Measurements from ENCODE around the gene PRKN. TPM values are rescaled to one million over a fixed set of nuclear protein-coding genes. Genes with fewer than 3 reads are reported as not detected.

The PRKN gene
- total and polyA plus RNA-seq, 9 donors = 3.0 to 15.0 (median 9.2) TPM

- TF ChIP-seq EP300 (IDR thresholded peaks at IDR 0.05) = no peak
- TF ChIP-seq, protein P1, sequence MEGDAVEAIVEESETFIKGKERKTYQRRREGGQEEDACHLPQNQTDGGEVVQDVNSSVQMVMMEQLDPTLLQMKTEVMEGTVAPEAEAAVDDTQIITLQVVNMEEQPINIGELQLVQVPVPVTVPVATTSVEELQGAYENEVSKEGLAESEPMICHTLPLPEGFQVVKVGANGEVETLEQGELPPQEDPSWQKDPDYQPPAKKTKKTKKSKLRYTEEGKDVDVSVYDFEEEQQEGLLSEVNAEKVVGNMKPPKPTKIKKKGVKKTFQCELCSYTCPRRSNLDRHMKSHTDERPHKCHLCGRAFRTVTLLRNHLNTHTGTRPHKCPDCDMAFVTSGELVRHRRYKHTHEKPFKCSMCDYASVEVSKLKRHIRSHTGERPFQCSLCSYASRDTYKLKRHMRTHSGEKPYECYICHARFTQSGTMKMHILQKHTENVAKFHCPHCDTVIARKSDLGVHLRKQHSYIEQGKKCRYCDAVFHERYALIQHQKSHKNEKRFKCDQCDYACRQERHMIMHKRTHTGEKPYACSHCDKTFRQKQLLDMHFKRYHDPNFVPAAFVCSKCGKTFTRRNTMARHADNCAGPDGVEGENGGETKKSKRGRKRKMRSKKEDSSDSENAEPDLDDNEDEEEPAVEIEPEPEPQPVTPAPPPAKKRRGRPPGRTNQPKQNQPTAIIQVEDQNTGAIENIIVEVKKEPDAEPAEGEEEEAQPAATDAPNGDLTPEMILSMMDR (IDR thresholded peaks at IDR 0.05) = no peak
- no peak for TF ChIP-seq POLR2A (IDR thresholded peaks at IDR 0.05)
- Histone ChIP-seq H3K36me3 (no peaks in the 10 kb centered on the region), H3K27ac (no peak overlapping the region), H3K9me3 (no peaks in the 10 kb centered on the region), H3K4me1 (ENCODE audit: insufficient read depth) (no peaks in the 10 kb centered on the region), H3K27me3 (no peaks in the 10 kb centered on the region), H3K4me3 (no peak overlapping the region)
- WGBS, 3 donors = 83 to 94% (median 93%) methylated on average over 1 of the region's 1 CpG
- DNase-seq = no peak
- intact Hi-C loops (cut with DNase I) = no loop called here
These were observed 510.5 kb downstream of the PRKN start for GRCh38 chr6:162217058-162217457.

DNA sequence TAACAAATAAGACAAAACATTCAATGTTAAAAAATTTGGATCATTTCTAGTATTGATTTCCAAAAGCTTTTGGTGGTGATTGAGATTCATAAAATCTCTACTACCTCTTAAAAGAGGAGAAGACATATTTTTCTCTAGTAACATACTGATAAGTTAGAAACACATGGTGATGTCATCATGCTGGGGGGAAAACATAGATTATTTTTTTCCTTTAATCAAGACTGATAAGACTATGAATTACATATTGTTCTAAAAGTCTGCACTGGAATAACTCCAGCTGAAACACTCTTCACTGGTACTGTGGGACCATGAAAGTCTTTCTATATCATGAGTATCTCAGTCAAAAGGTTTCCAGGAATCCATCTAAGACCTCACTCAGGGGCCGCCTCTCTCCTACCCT lies 515.8 kb downstream of the PRKN start:
- WGBS, 3 donors = 91 to 97% (median 97%) methylated on average over 1 of the region's 1 CpG

GRCh38 chr6:162211022-162211421 lies 516.5 kb downstream of the PRKN start:
- TF ChIP-seq, protein P1 (IDR thresholded peaks at IDR 0.05) = no peak
- TF ChIP-seq POLR2A (IDR thresholded peaks at IDR 0.05) (no peak), EP300 (IDR thresholded peaks at IDR 0.05) (no peak)
- intact Hi-C loops (cut with DNase I) = no loop called here
- H3K36me3 ChIP-seq = no peaks in the 10 kb centered on the region
- H3K9me3 ChIP-seq = no peaks in the 10 kb centered on the region
- no peak overlapping the region for H3K4me3 ChIP-seq
- 68 to 80% (median 69%) methylated on average over 3 of the region's 3 CpGs for WGBS, 3 donors
- no peak overlapping the region for H3K27ac ChIP-seq
- H3K27me3 ChIP-seq = no peaks in the 10 kb centered on the region
- H3K4me1 ChIP-seq (ENCODE audit: insufficient read depth) = no peaks in the 10 kb centered on the region
- no peak for DNase-seq

More for the DNA sequence above, 515.8 kb downstream of the PRKN start:
- TF ChIP-seq EP300 (IDR thresholded peaks at IDR 0.05) (no peak), POLR2A (IDR thresholded peaks at IDR 0.05) (no peak)
- TF ChIP-seq, protein P1 (IDR thresholded peaks at IDR 0.05) = no peak
- H3K9me3 ChIP-seq = no peaks in the 10 kb centered on the region
- intact Hi-C loops (cut with DNase I) = no loop called here
- no peak overlapping the region for H3K4me3 ChIP-seq
- DNase-seq = no peak
- H3K27ac ChIP-seq = no peak overlapping the region
- H3K36me3 ChIP-seq = no peaks in the 10 kb centered on the region
- H3K4me1 ChIP-seq (ENCODE audit: insufficient read depth) = no peaks in the 10 kb centered on the region
- no peaks in the 10 kb centered on the region for H3K27me3 ChIP-seq

GRCh38 chr6:162203287-162203686 lies 524.3 kb downstream of the PRKN start:
- intact Hi-C loops (cut with DNase I) = no loop called here
- H3K4me3 ChIP-seq = no peak overlapping the region
- WGBS, 3 donors = 33 to 48% (median 38%) methylated on average over 5 of the region's 5 CpGs
- no peak overlapping the region for H3K27ac ChIP-seq
- H3K36me3 ChIP-seq = no peaks in the 10 kb centered on the region
- no peaks in the 10 kb centered on the region for H3K9me3 ChIP-seq
- TF ChIP-seq POLR2A (IDR thresholded peaks at IDR 0.05) (no peak), EP300 (IDR thresholded peaks at IDR 0.05) (no peak)
- TF ChIP-seq, protein P1 (IDR thresholded peaks at IDR 0.05) = no peak
- H3K27me3 ChIP-seq = no peaks in the 10 kb centered on the region
- DNase-seq = no peak
- peaks cover 3% of the 10 kb centered on the region for H3K4me1 ChIP-seq (ENCODE audit: insufficient read depth)
